CD8-positive, alpha-beta memory T cell (primary cell): Measurements from ENCODE around the gene XRCC6. TPM values are rescaled to one million over a fixed set of nuclear protein-coding genes. Genes with fewer than 3 reads are reported as not detected.
A peak's percentile ranks its signal among the peaks of the same experiment; 100 is the strongest.
"Not testable (repeated sequence)": the region's sequence is repeated elsewhere in the genome, so short reads cannot be mapped to it uniquely, and the experiment has no call there.

Experiments used
- CTCF ChIA-PET: fragments of 350-600 bp; sonication (Branson Sonifier 250); formaldehyde crosslinking; loops from one replicate; lab custom pipeline; 2021; ENCODE audit warnings: antibody characterized with exemption; lab: Charles Lee
- POLR2A ChIA-PET: fragments of 350-600 bp; sonication (Branson Sonifier 250); formaldehyde crosslinking; loops from one replicate; lab custom pipeline; 2021; ENCODE audit warnings: antibody characterized with exemption; lab: Charles Lee
- DNase-seq, 5 donors: peaks; one replicate each; pipeline versions ENCODE4 v3.0.0 to v3.0.0-alpha.2; 2020 to 2022; ENCODE audit warnings: mixed read lengths in 1 of 5
- H3K27ac ChIP-seq: one replicate; pipeline ENCODE4 v1.7.0; 2013; ENCODE audit warnings: low read depth, mild to moderate bottlenecking, low read length, moderate library complexity
- H3K27me3 ChIP-seq: 2 replicates; pipeline ENCODE4 v1.7.0; 2013; ENCODE audit warnings: low read length, mild to moderate bottlenecking; ENCODE audit not compliant: insufficient read depth, poor library complexity, severe bottlenecking
- H3K36me3 ChIP-seq: 2 replicates; pipeline ENCODE4 v1.7.0; 2013; ENCODE audit warnings: mild to moderate bottlenecking, low read length, moderate library complexity; ENCODE audit not compliant: insufficient read depth
- H3K4me1 ChIP-seq: 2 replicates; pipeline ENCODE4 v1.7.0; 2013; ENCODE audit warnings: mild to moderate bottlenecking, low read length, moderate library complexity; ENCODE audit not compliant: insufficient read depth
- H3K4me3 ChIP-seq: 2 replicates; pipeline ENCODE4 v1.7.0; 2013; ENCODE audit warnings: mild to moderate bottlenecking, low read length
- H3K9me3 ChIP-seq: 2 replicates; pipeline ENCODE4 v1.7.0; 2013; ENCODE audit warnings: mild to moderate bottlenecking, low read length
- H3K27ac Mint-ChIP-seq, 8 donors: one replicate each; pipeline ENCODE4 v1.8.0; 2020 to 2021; ENCODE audit warnings: mixed read lengths in 8 of 8, mild to moderate bottlenecking in 6 of 8, inconsistent platforms in 3 of 8, moderate library complexity in 3 of 8
- H3K27me3 Mint-ChIP-seq, 2 donors: one replicate each; pipeline ENCODE4 v1.8.0; 2020 to 2021; ENCODE audit warnings: mixed read lengths in 2 of 2, mild to moderate bottlenecking in 1 of 2, moderate library complexity in 1 of 2
- H3K36me3 Mint-ChIP-seq, 3 donors: one replicate each; pipeline ENCODE4 v1.8.0; 2020 to 2021; ENCODE audit warnings: mixed read lengths in 3 of 3, inconsistent platforms in 1 of 3, mild to moderate bottlenecking in 1 of 3
- H3K4me1 Mint-ChIP-seq, 3 donors: one replicate each; pipeline ENCODE4 v1.8.0; 2020 to 2021; ENCODE audit warnings: mixed read lengths in 3 of 3, inconsistent platforms in 1 of 3, mild to moderate bottlenecking in 1 of 3
- H3K4me3 Mint-ChIP-seq, 7 donors: one replicate each; pipeline ENCODE4 v1.8.0; 2020 to 2021; ENCODE audit warnings: mixed read lengths in 7 of 7, mild to moderate bottlenecking in 6 of 7, moderate library complexity in 4 of 7, inconsistent platforms in 2 of 7
- H3K9me3 Mint-ChIP-seq, 5 donors: one replicate each; pipeline ENCODE4 v1.8.0; 2020 to 2022; ENCODE audit warnings: mixed read lengths in 5 of 5, mild to moderate bottlenecking in 3 of 5, moderate library complexity in 2 of 5, inconsistent platforms in 1 of 5
- polyA plus RNA-seq: library from polyadenylated mRNA; unstranded; fragments of 300-500 nt; fragmentation: Illumina TruSeq; gene quantifications from one replicate; pipeline ENCODE4 v1.2.3, GENCODE V29; 2021
- total RNA-seq, 2 experiments: library from RNA; stranded (reverse); gene quantifications; one replicate each; pipeline ENCODE4 v1.2.3, GENCODE V29; 2021

The XRCC6 gene
- total RNA-seq (100 to 1,000 TPM; 447 to 453 TPM), polyA plus RNA-seq (456 TPM)

DNA sequence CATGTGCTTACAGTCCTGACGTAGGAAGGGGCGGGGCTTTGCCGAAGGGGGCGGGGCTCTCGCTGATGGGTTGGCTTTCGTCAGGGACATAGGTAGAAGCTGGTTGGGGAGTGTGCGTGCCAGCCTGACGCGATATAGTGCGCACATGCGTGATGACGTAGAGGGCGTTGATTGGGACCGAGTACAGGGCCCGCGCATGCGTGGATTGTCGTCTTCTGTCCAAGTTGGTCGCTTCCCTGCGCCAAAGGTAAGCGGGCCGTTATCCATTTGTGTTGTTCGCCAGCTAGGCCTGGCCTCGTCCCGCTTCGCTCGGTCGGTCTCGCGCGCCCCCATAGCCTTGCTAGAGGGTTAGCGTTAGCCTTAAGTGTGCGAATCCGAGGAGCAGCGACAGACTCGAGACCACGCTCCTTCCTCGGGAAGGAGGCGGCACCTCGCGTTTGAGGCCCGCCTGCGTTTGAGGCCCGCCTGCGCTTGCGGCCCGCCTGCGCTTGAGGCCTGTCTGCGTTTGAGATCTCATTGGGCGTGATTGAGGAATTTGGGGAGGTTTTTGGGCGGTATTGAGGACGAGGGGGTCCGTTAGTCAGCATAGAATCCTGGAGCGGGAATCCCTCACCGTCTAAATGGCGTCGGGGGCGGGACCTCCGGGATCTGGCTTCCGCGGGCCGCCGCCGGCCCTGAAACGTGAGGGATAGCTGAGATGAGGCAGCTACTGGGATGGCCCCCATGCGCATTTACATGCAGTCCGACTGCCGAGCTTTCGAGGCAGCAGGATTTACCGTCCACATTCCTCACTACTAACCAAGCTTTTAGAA, at the start of gene XRCC6:
Gene XRCC6, plus strand, starts transcription at position 197 of the 812 bp plus-strand sequence. CDS start 710 bp downstream, outside the sequence.
- ChIA-PET CTCF (interaction anchor here (0.5 to 2.0 kb wide), 4 partner anchors 32 to 67 kb away, joined by 3 to 6 read pairs (median 4); partner anchors contain the start of genes PMM1 and SNU13), POLR2A (interaction anchor here (0.6 to 4.0 kb wide), 12 partner anchors 9 to 765 kb away, joined by 3 to 48 read pairs (median 6); partner anchors contain the start of genes PMM1, SNU13, ST13 and TEF)
- peaks cover 6% of the 10 kb centered on the region for H3K36me3 ChIP-seq
- Mint-ChIP-seq H3K36me3 (peaks cover 0 to 31% (median 3%) of the 10 kb centered on the region in 3 donors), H3K4me3 (peak within 1 kb of the TSS; percentile 91 to 100 (median 95)), H3K27ac (peak within 1 kb of the TSS; percentile 98 to 100 (median 99)), H3K9me3 (no peaks in the 10 kb centered on the region), H3K27me3 (peaks cover 0 to 1% of the 10 kb centered on the region in 2 donors), H3K4me1 (peaks cover 32 to 66% (median 44%) of the 10 kb centered on the region in 3 donors)
- peaks cover 30% of the 10 kb centered on the region for H3K4me1 ChIP-seq
- DNase-seq: peak; percentile 99 to 100 (median 100)
- H3K27me3 ChIP-seq: no peaks in the 10 kb centered on the region
- H3K9me3 ChIP-seq: no peaks in the 10 kb centered on the region
- peak within 1 kb of the TSS; percentile 99 for H3K27ac ChIP-seq
- H3K4me3 ChIP-seq: peak within 1 kb of the TSS; percentile 93

DNA sequence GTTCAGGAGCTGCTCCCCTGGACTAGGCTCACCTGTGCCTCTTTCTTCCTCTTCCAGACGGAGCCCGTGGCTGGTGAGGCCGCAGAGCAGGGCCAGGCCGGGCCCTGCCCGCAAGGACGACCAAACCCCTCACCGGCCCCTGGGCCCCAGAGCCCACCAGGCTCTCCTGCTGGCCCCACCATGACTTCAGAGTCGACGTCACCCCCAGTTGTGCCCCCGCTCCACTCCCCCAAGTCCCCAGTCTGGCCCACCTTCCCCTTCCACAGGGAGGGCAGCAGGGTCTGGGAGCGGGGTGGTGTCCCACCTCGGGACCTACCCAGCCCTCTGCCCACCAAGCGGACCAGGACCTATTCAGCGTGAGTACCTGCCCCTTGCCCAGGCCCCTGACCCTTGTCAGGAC, 49.3 kb upstream of the XRCC6 start:
- no peaks in the 10 kb centered on the region for H3K27me3 Mint-ChIP-seq
- Histone ChIP-seq H3K9me3 (no peaks in the 10 kb centered on the region), H3K27ac (no peak overlapping the region), H3K4me1 (no peaks in the 10 kb centered on the region), H3K36me3 (no peaks in the 10 kb centered on the region), H3K4me3 (no peak overlapping the region), H3K27me3 (no peaks in the 10 kb centered on the region)
- no peak for DNase-seq
- POLR2A ChIA-PET: no interaction called here
- no peak overlapping the region for H3K4me3 Mint-ChIP-seq
- H3K27ac Mint-ChIP-seq: no peak overlapping the region
- CTCF ChIA-PET: no interaction called here
- peaks cover 0 to 9% (median 0%) of the 10 kb centered on the region in 3 donors for H3K36me3 Mint-ChIP-seq
- no peaks in the 10 kb centered on the region for H3K9me3 Mint-ChIP-seq
- no peaks in the 10 kb centered on the region for H3K4me1 Mint-ChIP-seq

DNA sequence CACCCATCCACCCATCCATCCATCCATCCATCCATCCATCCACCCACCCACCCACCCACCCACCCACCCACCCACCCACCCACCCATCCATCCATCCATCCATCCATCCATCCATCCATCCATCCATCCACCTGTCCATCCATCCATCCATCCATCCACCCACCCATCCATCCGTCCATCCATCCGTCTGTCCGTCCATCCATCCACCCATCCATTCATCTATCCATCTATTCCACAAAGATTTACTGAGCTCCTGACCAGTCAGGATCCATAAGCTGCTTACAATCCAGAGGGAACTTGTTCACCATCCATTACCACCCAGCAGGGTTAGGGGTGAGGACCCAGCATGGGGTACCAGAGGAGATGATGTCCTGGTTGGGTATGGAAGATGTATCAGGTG, 48.8 kb upstream of the XRCC6 start:
- H3K4me3 ChIP-seq, H3K9me3 Mint-ChIP-seq, POLR2A ChIA-PET, H3K9me3 ChIP-seq, H3K4me1 Mint-ChIP-seq, H3K27me3 ChIP-seq, H3K27me3 Mint-ChIP-seq, H3K36me3 ChIP-seq, DNase-seq, H3K27ac ChIP-seq, H3K4me3 Mint-ChIP-seq, H3K4me1 ChIP-seq: not testable (repeated sequence)
- CTCF ChIA-PET: interaction anchor here (1.0 kb wide), 1 partner anchor 58 kb away, joined by 3 read pairs; no protein-coding TSS in a partner anchor
- H3K36me3 Mint-ChIP-seq: peaks cover 0 to 14% (median 0%) of the 10 kb centered on the region in 3 donors
- peak overlapping the region in 1 of 8 donors; percentile 77 for H3K27ac Mint-ChIP-seq

DNA sequence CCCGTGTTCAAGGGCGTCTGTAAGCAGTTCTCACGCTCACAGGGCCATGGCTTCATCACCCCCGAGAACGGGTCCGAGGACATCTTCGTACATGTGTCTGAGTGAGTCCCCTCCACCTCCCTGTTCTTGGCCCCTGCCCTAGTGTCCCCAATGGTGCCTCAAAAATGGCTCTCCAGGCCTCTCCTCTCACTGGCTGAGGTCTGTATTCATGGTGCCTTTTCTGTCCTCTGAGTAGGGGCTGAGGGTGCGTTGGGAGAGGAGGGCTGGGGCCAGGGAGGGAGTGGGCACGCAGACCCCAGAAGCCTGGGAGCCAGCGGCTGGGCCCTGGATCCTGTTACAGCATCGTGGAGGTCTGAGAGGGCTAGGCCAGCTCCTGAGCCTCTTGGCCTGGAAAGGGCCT, 47.4 kb upstream of the XRCC6 start:
- peaks cover 0 to 26% (median 1%) of the 10 kb centered on the region in 3 donors for H3K36me3 Mint-ChIP-seq
- H3K27me3 Mint-ChIP-seq: no peaks in the 10 kb centered on the region
- no peaks in the 10 kb centered on the region for H3K4me1 Mint-ChIP-seq
- no peaks in the 10 kb centered on the region for H3K9me3 Mint-ChIP-seq
- H3K4me3 Mint-ChIP-seq: no peak overlapping the region
- ChIA-PET POLR2A (no interaction called here), CTCF (no interaction called here)
- no peak overlapping the region for H3K27ac ChIP-seq
- no peaks in the 10 kb centered on the region for H3K27me3 ChIP-seq
- no peaks in the 10 kb centered on the region for H3K36me3 ChIP-seq
- H3K9me3 ChIP-seq: no peaks in the 10 kb centered on the region
- no peak overlapping the region for H3K4me3 ChIP-seq
- H3K4me1 ChIP-seq: no peaks in the 10 kb centered on the region
- DNase-seq: no peak
- H3K27ac Mint-ChIP-seq: no peak overlapping the region

DNA sequence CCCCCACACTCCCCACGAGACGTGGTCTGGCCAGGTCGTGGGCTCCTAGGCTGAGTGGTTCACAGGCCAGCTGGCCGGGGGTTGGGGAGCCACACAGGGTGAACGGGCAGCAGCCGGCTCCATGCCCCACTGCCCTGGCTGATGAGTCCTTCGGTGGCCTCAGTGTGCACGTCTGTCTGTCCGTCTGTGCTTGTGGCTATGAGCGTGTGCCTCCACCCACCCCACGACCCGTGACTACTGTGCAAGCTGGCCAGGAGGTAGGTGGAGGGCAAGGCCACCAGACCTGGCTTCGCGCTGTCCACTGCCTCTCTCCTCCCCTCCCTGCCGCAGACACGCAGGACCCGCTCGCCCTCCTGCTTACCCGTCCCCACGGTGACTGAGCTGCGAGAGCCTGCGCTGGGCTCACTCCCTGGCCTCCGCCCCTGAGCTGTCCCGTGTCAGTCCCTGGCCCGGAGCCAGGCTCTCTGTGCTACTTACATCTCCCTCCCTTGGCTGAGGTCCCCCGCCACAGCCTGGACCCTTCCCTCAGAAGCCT, 46.2 kb upstream of the XRCC6 start:
- Mint-ChIP-seq H3K4me3 (no peak overlapping the region), H3K36me3 (peaks cover 0 to 35% (median 1%) of the 10 kb centered on the region in 3 donors), H3K27me3 (no peaks in the 10 kb centered on the region), H3K27ac (no peak overlapping the region), H3K4me1 (no peaks in the 10 kb centered on the region), H3K9me3 (no peaks in the 10 kb centered on the region)
- no peak overlapping the region for H3K27ac ChIP-seq
- H3K27me3 ChIP-seq: no peaks in the 10 kb centered on the region
- no peak for DNase-seq
- H3K36me3 ChIP-seq: peaks cover under 1% of the 10 kb centered on the region
- ChIA-PET POLR2A (no interaction called here), CTCF (no interaction called here)
- no peaks in the 10 kb centered on the region for H3K4me1 ChIP-seq
- H3K9me3 ChIP-seq: no peaks in the 10 kb centered on the region
- no peak overlapping the region for H3K4me3 ChIP-seq

DNA sequence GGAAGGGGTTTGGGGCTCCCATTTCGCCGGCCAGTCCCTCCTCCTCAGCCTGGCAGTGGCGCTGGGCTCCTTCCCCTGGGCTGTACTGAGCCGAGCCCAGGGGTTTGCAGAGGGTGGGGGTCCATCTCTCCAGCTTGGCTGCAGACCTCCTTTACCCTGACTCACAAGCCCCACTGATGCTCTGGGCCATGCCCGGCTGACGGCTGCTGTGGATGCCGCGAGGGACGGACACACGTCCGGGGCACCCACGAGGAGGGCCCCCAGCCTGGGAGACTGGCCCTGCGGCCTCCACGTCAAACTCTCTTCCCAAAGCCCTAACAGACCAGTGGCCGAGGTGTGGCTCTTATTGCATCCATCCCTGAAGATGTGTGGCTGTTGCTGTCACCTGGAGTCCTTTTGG, 45.6 kb upstream of the XRCC6 start:
- no peaks in the 10 kb centered on the region for H3K27me3 ChIP-seq
- no peak for DNase-seq
- Mint-ChIP-seq H3K4me3 (no peak overlapping the region), H3K9me3 (no peaks in the 10 kb centered on the region), H3K36me3 (peaks cover 0 to 41% (median 3%) of the 10 kb centered on the region in 3 donors), H3K27ac (no peak overlapping the region), H3K4me1 (no peaks in the 10 kb centered on the region), H3K27me3 (no peaks in the 10 kb centered on the region)
- no peaks in the 10 kb centered on the region for H3K9me3 ChIP-seq
- H3K4me3 ChIP-seq: no peak overlapping the region
- CTCF ChIA-PET: interaction anchor here (1.3 kb wide), 1 partner anchor 172 kb away, joined by 3 read pairs; no protein-coding TSS in a partner anchor
- H3K27ac ChIP-seq: no peak overlapping the region
- POLR2A ChIA-PET: no interaction called here
- H3K4me1 ChIP-seq: no peaks in the 10 kb centered on the region
- peaks cover 5% of the 10 kb centered on the region for H3K36me3 ChIP-seq

DNA sequence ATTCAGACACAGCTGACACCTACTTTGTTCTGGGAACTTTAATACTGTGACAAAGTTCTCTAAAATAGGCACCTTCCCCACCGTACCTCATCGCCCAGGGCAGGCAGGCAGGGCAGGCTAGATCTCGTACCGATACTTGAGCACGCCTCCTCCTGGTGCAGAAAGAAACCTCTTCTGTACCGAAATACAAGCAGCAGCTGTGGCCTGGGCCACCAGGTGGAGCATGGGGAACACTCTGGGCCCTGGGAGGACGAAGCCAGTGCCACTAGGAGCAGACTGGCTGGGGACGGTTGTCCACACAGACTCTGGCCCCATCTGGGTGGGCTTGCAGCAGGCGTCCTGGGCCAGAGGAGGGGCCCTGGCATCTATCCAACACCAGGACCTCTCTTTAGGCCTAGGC, 44.2 kb upstream of the XRCC6 start:
- DNase-seq: peak in 2 of 5 donors; percentile 8 to 20
- peaks cover 0 to 47% (median 3%) of the 10 kb centered on the region in 3 donors for H3K36me3 Mint-ChIP-seq
- no peaks in the 10 kb centered on the region for H3K9me3 Mint-ChIP-seq
- H3K4me1 Mint-ChIP-seq: no peaks in the 10 kb centered on the region
- Histone ChIP-seq H3K27ac (no peak overlapping the region), H3K9me3 (no peaks in the 10 kb centered on the region), H3K36me3 (peaks cover 5% of the 10 kb centered on the region), H3K4me3 (no peak overlapping the region), H3K27me3 (no peaks in the 10 kb centered on the region), H3K4me1 (no peaks in the 10 kb centered on the region)
- POLR2A ChIA-PET: no interaction called here
- no peaks in the 10 kb centered on the region for H3K27me3 Mint-ChIP-seq
- CTCF ChIA-PET: interaction anchor here (1.3 kb wide), 2 partner anchors 13 to 173 kb away, joined by 3 read pairs; partner anchors contain the start of gene PMM1
- peak overlapping the region in 1 of 8 donors; percentile 11 for H3K27ac Mint-ChIP-seq
- no peak overlapping the region for H3K4me3 Mint-ChIP-seq

DNA sequence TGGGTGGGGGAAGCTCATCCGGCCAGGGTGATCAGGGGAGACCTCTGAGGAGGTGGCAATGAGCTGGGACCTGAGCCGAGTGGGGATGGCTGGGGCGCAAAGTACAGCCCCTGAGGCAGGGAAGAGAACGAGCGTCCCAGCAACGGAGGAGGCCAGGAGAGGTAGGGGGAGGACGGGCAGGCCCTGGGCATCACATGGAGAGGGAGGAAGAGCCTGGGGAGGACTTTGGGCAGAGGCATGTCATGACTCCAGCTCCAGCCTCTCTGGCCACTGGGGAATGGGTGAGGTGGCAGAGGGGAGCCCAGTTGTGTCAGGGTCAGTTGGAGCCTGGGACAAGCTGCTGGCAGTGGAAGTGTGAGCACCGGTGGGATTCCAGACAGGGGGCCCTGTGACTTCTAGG, 43.0 kb upstream of the XRCC6 start:
- ChIA-PET POLR2A (no interaction called here), CTCF (no interaction called here)
- Mint-ChIP-seq H3K9me3 (no peaks in the 10 kb centered on the region), H3K4me1 (no peaks in the 10 kb centered on the region), H3K4me3 (no peak overlapping the region), H3K27me3 (no peaks in the 10 kb centered on the region), H3K27ac (peak overlapping the region in 1 of 8 donors; percentile 70), H3K36me3 (peaks cover 0 to 58% (median 3%) of the 10 kb centered on the region in 3 donors)
- no peak for DNase-seq
- H3K27me3 ChIP-seq: no peaks in the 10 kb centered on the region
- no peaks in the 10 kb centered on the region for H3K9me3 ChIP-seq
- H3K4me1 ChIP-seq: no peaks in the 10 kb centered on the region
- no peak overlapping the region for H3K27ac ChIP-seq
- H3K36me3 ChIP-seq: peaks cover 13% of the 10 kb centered on the region
- no peak overlapping the region for H3K4me3 ChIP-seq
